Measurements from ENCODE around the gene RAB40C. TPM values are rescaled to one million over a fixed set of nuclear protein-coding genes. Genes with fewer than 3 reads are reported as not detected.

The RAB40C gene
- total and polyA plus RNA-seq, 9 of the 15 experiments (the other 6 are each of a cell fraction or from before 2014, with no cell fraction given), result 0.17 to 23.4 (median 8.7) TPM

DNA sequence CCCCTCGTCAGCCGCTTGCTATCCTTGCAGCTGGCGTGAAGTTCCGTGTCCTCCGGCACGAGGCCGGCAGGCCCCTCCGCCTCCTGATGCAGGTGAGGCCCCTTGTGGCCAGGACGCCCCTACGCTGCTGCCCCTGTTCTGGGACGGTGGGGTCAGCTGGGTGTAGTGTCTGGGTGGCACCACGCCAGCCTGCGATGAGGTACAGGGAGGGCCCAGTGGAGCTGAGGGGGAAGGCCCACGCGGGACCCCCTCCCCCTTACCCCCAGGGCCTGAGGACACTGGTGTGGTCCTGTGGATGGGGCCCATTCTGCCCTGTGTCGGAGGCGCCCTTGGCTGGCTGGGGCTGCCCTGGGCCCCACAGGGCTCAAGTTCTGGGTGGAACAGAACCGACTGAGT, 7.7 kb upstream of the RAB40C start:
- peaks cover 10% of the 10 kb centered on the region; the same call in 1 of the 2 replicates for H4K20me1 ChIP-seq (replicated peaks; ENCODE audit: control insufficient read depth, insufficient read depth, low read length)
- peaks cover 7% of the 10 kb centered on the region for H3K9me1 ChIP-seq (ENCODE audit: control insufficient read depth, insufficient read depth, low read length)
- no peak overlapping the region for H2AFZ ChIP-seq (ENCODE audit: low read depth, low read length)
- in situ Hi-C loops (cut with MboI), result no loop called here
- CTCF ChIA-PET (ENCODE audit: low intra/inter-chr PET ratio), result no interaction called here
- no peak for ATAC-seq
- BruUV-seq (replicated peaks), result no TSS peak
- FAIRE-seq, result no peak
- DNase-seq (ENCODE audit: extremely low read depth in 1 of 4, low spot score in 3 of 4), result no peak
- intact Hi-C loops (cut with micrococcal nuclease), result no loop called here
- H3K4me1 ChIP-seq (replicated peaks in 1 of 2; ENCODE audit: control insufficient read depth in 2 of 2, insufficient read depth in 2 of 2, low read length in 2 of 2), result peaks cover 0 to 81% of the 10 kb centered on the region in 2 experiments
- no peaks in the 10 kb centered on the region; the same call in 2 of the 3 replicates for H3K36me3 ChIP-seq (ENCODE audit: control insufficient read depth, insufficient read depth, low read length)
- WGBS (ENCODE audit: insufficient coverage, low coverage, missing lambda C conversion rate), result 84% methylated on average over 10 of the region's 18 CpGs
- no peaks in the 10 kb centered on the region for H3K27me3 ChIP-seq (ENCODE audit: control insufficient read depth in 2 of 2, insufficient read depth in 2 of 2, low read length in 2 of 2)
- no peak overlapping the region for H3K4me3 ChIP-seq
- H3K9me3 ChIP-seq (replicated peaks; ENCODE audit: control insufficient read depth, insufficient read depth, low read depth, low read length), result no peaks in the 10 kb centered on the region
- TF ChIP-seq POLR2G (IDR thresholded peaks at IDR 0.05; ENCODE audit: low read depth, low read length), result peak; percentile 46
- no peak for TF ChIP-seq RFX7 (CRISPR knock-in tag; IDR thresholded peaks at IDR 0.05)
- no peak for TF ChIP-seq HLTF (IDR thresholded peaks at IDR 0.05)
- TF ChIP-seq THRAP3 (IDR thresholded peaks at IDR 0.05; ENCODE audit: borderline replicate concordance), result no peak
- TF ChIP-seq, protein P1, sequence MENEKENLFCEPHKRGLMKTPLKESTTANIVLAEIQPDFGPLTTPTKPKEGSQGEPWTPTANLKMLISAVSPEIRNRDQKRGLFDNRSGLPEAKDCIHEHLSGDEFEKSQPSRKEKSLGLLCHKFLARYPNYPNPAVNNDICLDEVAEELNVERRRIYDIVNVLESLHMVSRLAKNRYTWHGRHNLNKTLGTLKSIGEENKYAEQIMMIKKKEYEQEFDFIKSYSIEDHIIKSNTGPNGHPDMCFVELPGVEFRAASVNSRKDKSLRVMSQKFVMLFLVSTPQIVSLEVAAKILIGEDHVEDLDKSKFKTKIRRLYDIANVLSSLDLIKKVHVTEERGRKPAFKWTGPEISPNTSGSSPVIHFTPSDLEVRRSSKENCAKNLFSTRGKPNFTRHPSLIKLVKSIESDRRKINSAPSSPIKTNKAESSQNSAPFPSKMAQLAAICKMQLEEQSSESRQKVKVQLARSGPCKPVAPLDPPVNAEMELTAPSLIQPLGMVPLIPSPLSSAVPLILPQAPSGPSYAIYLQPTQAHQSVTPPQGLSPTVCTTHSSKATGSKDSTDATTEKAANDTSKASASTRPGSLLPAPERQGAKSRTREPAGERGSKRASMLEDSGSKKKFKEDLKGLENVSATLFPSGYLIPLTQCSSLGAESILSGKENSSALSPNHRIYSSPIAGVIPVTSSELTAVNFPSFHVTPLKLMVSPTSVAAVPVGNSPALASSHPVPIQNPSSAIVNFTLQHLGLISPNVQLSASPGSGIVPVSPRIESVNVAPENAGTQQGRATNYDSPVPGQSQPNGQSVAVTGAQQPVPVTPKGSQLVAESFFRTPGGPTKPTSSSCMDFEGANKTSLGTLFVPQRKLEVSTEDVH (IDR thresholded peaks at IDR 0.05; ENCODE audit: low read depth, partially characterized antibody), result no peak
- 0 out of 2 replicates have a peak, but pooled peaks have one; percentile 3 for TF ChIP-seq HNRNPL (IDR thresholded peaks at IDR 0.05; ENCODE audit: low read depth, low read length)
- H3K27ac ChIP-seq (ENCODE audit: extremely low read depth, low read depth, low read length), result no peak overlapping the region
- H3K4me2 ChIP-seq (ENCODE audit: insufficient read depth, low read length), result no peak overlapping the region
- 0 out of 3 replicates have a peak, but pooled peaks cover 4% of the 10 kb centered on the region for H3K79me2 ChIP-seq (ENCODE audit: control insufficient read depth, insufficient read depth, low read length)
- POLR2A ChIA-PET, result interaction anchor here (0.6 to 0.8 kb wide), 2 partner anchors 15 to 56 kb away, joined by 3 to 4 read pairs; partner anchors contain the start of gene NHLRC4
- H3K9ac ChIP-seq (ENCODE audit: insufficient read depth in 1 of 2, low read depth in 2 of 2, low read length in 2 of 2), result no peak overlapping the region
